ENCODE results near the gene PHF8. TPM values are rescaled to one million over a fixed set of nuclear protein-coding genes. Genes with fewer than 3 reads are reported as not detected.

PHF8 gene
- total and polyA plus RNA-seq, 9 of the 15 experiments (the other 6 are each of a cell fraction or from before 2014, with no cell fraction given) = 2.5 to 25.7 (median 12.1) TPM

- TF ChIP-seq GTF3C2 (IDR thresholded peaks at IDR 0.05; ENCODE audit: borderline replicate concordance, extremely low read depth, insufficient read length) (no peak), CTCF (IDR thresholded peaks at IDR 0.05 in 2 of 3, conservative IDR thresholded peaks at IDR 0.05 in 1 of 3; ENCODE audit: insufficient read depth in 2 of 3, low read depth in 1 of 3, low read length in 3 of 3) (peak in 2 of 3 experiments; percentile 30 to 41; a peak in 3 of 6 replicates), POLR2G (IDR thresholded peaks at IDR 0.05; ENCODE audit: low read depth, low read length) (peak; percentile 63), ZNF3 (CRISPR knock-in tag; IDR thresholded peaks at IDR 0.05) (no peak), TRIM28 (IDR thresholded peaks at IDR 0.05) (no peak), E2F6 (IDR thresholded peaks at IDR 0.05; ENCODE audit: borderline replicate concordance in 1 of 2, extremely low read depth in 1 of 2, insufficient read depth in 1 of 2, insufficient read length in 1 of 2, low read depth in 1 of 2, low read length in 1 of 2, poor library complexity in 1 of 2, severe bottlenecking in 1 of 2) (peak in 1 of 2 experiments; percentile 84), NR0B1 (IDR thresholded peaks at IDR 0.05; ENCODE audit: partially characterized antibody) (no peak), YY1 (IDR thresholded peaks at IDR 0.05; ENCODE audit: borderline replicate concordance in 1 of 3, control insufficient read depth in 1 of 3, extremely low read depth in 1 of 3, insufficient read depth in 3 of 3, insufficient read length in 1 of 3, insufficient replicate concordance in 2 of 3, low read depth in 1 of 3, low read length in 2 of 3) (no peak), SNIP1 (IDR thresholded peaks at IDR 0.05; ENCODE audit: low read depth) (no peak), ARID3A (IDR thresholded peaks at IDR 0.05; ENCODE audit: borderline replicate concordance, low read depth, low read length) (no peak), THRB (CRISPR knock-in tag; conservative IDR thresholded peaks at IDR 0.05) (no peak), ZNF277 (CRISPR knock-in tag; IDR thresholded peaks at IDR 0.05; ENCODE audit: borderline replicate concordance) (no peak), ARID2 (IDR thresholded peaks at IDR 0.05) (no peak)
Observed at GRCh38 chrX:54042609-54043021, 1.7 kb downstream of the PHF8 start (continued).

Measured in K562 (cell line).